WTC11 (cell line): ENCODE results near the gene CLIC1.

Source experiments
- ETV6 ChIP-seq: sonication (generic); formaldehyde crosslinking; IDR thresholded peaks from 2 replicates; pipeline ENCODE4 v1.8.1; 2022; ENCODE audit warnings: mild to moderate bottlenecking, missing genetic modification reagents
- FOXJ3 ChIP-seq: sonication (generic); formaldehyde crosslinking; IDR thresholded peaks from 2 replicates; pipeline ENCODE4 v1.9.0; 2021; ENCODE audit warnings: missing genetic modification reagents, mild to moderate bottlenecking, borderline replicate concordance
- FOXP1 ChIP-seq: sonication (generic); formaldehyde crosslinking; IDR thresholded peaks from 2 replicates; pipeline ENCODE4 v1.8.0; 2022; ENCODE audit warnings: missing genetic modification reagents, mild to moderate bottlenecking, moderate library complexity, borderline replicate concordance
- TF ChIP-seq, protein P1 (sequence below): fragments of 200-600 bp; IDR thresholded peaks from 2 replicates; pipeline ENCODE4 v1.8.0; 2022; ENCODE audit warnings: antibody characterized with exemption
- TF ChIP-seq, protein P2 (sequence below): sonication (generic); formaldehyde crosslinking; conservative IDR thresholded peaks from 2 replicates; pipeline ENCODE4 v1.8.1; 2022; ENCODE audit warnings: mild to moderate bottlenecking, missing genetic modification reagents
- TF ChIP-seq, protein P3 (sequence below): sonication (generic); formaldehyde crosslinking; IDR thresholded peaks from 2 replicates; pipeline ENCODE4 v1.8.0; 2023; ENCODE audit warnings: mild to moderate bottlenecking, missing genetic modification reagents

DNA sequence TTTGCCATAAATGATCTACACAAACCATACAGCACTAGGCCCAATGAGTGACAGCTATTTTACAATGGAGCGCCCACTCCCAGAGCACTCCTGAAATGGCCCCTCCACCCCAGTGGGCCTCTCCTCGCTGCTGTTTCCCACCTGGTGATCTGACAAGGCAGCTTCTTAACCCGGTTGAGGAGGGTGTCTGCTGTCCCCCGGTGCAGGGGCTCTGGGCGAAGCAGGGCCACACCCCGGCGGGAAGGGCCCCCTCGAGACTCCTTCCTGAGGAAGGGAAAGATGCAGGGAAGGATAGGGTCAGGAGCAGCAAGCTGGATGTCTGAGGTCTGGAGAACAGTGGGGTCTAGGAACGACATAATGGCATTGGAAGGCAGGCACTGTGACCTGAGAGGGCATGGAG lies 43.4 kb downstream of the CLIC1 start:
- TF ChIP-seq ETV6 (CRISPR knock-in tag): no peak
- TF ChIP-seq, protein P1, sequence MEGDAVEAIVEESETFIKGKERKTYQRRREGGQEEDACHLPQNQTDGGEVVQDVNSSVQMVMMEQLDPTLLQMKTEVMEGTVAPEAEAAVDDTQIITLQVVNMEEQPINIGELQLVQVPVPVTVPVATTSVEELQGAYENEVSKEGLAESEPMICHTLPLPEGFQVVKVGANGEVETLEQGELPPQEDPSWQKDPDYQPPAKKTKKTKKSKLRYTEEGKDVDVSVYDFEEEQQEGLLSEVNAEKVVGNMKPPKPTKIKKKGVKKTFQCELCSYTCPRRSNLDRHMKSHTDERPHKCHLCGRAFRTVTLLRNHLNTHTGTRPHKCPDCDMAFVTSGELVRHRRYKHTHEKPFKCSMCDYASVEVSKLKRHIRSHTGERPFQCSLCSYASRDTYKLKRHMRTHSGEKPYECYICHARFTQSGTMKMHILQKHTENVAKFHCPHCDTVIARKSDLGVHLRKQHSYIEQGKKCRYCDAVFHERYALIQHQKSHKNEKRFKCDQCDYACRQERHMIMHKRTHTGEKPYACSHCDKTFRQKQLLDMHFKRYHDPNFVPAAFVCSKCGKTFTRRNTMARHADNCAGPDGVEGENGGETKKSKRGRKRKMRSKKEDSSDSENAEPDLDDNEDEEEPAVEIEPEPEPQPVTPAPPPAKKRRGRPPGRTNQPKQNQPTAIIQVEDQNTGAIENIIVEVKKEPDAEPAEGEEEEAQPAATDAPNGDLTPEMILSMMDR: no peak
- TF ChIP-seq, protein P2, sequence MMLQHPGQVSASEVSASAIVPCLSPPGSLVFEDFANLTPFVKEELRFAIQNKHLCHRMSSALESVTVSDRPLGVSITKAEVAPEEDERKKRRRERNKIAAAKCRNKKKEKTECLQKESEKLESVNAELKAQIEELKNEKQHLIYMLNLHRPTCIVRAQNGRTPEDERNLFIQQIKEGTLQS (CRISPR knock-in tag): no peak
- TF ChIP-seq, protein P3, sequence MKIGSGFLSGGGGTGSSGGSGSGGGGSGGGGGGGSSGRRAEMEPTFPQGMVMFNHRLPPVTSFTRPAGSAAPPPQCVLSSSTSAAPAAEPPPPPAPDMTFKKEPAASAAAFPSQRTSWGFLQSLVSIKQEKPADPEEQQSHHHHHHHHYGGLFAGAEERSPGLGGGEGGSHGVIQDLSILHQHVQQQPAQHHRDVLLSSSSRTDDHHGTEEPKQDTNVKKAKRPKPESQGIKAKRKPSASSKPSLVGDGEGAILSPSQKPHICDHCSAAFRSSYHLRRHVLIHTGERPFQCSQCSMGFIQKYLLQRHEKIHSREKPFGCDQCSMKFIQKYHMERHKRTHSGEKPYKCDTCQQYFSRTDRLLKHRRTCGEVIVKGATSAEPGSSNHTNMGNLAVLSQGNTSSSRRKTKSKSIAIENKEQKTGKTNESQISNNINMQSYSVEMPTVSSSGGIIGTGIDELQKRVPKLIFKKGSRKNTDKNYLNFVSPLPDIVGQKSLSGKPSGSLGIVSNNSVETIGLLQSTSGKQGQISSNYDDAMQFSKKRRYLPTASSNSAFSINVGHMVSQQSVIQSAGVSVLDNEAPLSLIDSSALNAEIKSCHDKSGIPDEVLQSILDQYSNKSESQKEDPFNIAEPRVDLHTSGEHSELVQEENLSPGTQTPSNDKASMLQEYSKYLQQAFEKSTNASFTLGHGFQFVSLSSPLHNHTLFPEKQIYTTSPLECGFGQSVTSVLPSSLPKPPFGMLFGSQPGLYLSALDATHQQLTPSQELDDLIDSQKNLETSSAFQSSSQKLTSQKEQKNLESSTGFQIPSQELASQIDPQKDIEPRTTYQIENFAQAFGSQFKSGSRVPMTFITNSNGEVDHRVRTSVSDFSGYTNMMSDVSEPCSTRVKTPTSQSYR (CRISPR knock-in tag): no peak
- TF ChIP-seq FOXJ3 (CRISPR knock-in tag): no peak
- TF ChIP-seq FOXP1 (CRISPR knock-in tag): no peak
